PFSK-1 (cell line): Measurements from ENCODE around the gene GRIN1.

Experiments used
- FOXP2 ChIP-seq: optimal IDR thresholded peaks from 2 replicates; pipeline ENCODE3; 2011; ENCODE audit warnings: borderline replicate concordance, control low read depth, inconsistent platforms; ENCODE audit not compliant: insufficient read depth; ENCODE audit errors: extremely low read length, extremely low read depth
- POLR2AphosphoS5 ChIP-seq: IDR thresholded peaks from 2 replicates; pipeline ENCODE4 v1.6.1; 2012; ENCODE audit warnings: low read depth, mild to moderate bottlenecking, control low read depth, low read length, moderate library complexity
- REST ChIP-seq, 2 experiments: IDR thresholded peaks; 2 replicates each; pipeline versions ENCODE4 v1.6.1 to v1.8.0; 2011 to 2012; ENCODE audit warnings: low read depth in 2 of 2, low read length in 2 of 2, control low read depth in 1 of 2, inconsistent platforms in 1 of 2, mild to moderate bottlenecking in 1 of 2, moderate library complexity in 1 of 2; ENCODE audit not compliant: insufficient read depth in 1 of 2
- SIN3A ChIP-seq: IDR thresholded peaks from 2 replicates; pipeline ENCODE4 v1.6.1; 2012; ENCODE audit warnings: mild to moderate bottlenecking, low read length, moderate library complexity, borderline replicate concordance; ENCODE audit not compliant: insufficient read depth
- TAF1 ChIP-seq: IDR thresholded peaks from 2 replicates; pipeline ENCODE4 v1.6.1; 2012; ENCODE audit warnings: low read length, control low read depth, borderline replicate concordance; ENCODE audit not compliant: insufficient read depth

GRCh38 chr9:137114613-137115393, 24.2 kb upstream of the GRIN1 start, which contains the start of gene DPP7:
- TF ChIP-seq POLR2AphosphoS5 (peak; percentile 62), TAF1 (0 out of 2 replicates have a peak, but pooled peaks have one; percentile 55), REST (IDR thresholded peaks at IDR 0.05; ENCODE audit: insufficient read depth in 1 of 2, low read depth in 2 of 2, low read length in 2 of 2) (no peak), SIN3A (no peak), FOXP2 (no peak)
